Activated T-cell treated with anti-CD3 and anti-CD28 coated beads, Interleukin-2, amount 50 U/mL, for 72 hours (primary cell): Measurements from ENCODE around the gene CEP19. TPM values are rescaled to one million over a fixed set of nuclear protein-coding genes. Genes with fewer than 3 reads are reported as not detected.
"Not testable (repeated sequence)": the region's sequence is repeated elsewhere in the genome, so short reads cannot be mapped to it uniquely, and the experiment has no call there.

Experiments used
- ATAC-seq, 2 donors: fragments of 150-1000 bp; cut with Tn5 transposase; replicated peaks in 1 of 2; 2 replicates each; pipeline ENCODE4 v1.10.0; 2021; ENCODE audit warnings: moderate library complexity in 2 of 2, mild to moderate bottlenecking in 1 of 2
- DNase-seq, 2 donors: peaks; one replicate each; pipeline ENCODE4 v3.0.0; 2021 to 2022; ENCODE audit warnings: mixed read lengths in 1 of 2
- H3K27ac Mint-ChIP-seq: one replicate; pipeline ENCODE4 v1.8.0; 2022; ENCODE audit warnings: mild to moderate bottlenecking, moderate library complexity, mixed read lengths
- H3K27me3 Mint-ChIP-seq: one replicate; pipeline ENCODE4 v1.8.0; 2022; ENCODE audit warnings: low read depth, mixed read lengths
- H3K36me3 Mint-ChIP-seq, 2 donors: one replicate each; pipeline ENCODE4 v1.8.0; 2022; ENCODE audit warnings: mixed read lengths in 2 of 2, mild to moderate bottlenecking in 1 of 2; ENCODE audit not compliant: insufficient read depth in 2 of 2
- H3K4me1 Mint-ChIP-seq: one replicate; pipeline ENCODE4 v1.8.0; 2022; ENCODE audit warnings: low read depth, mixed read lengths
- H3K4me3 Mint-ChIP-seq, 2 donors: one replicate each; pipeline ENCODE4 v1.8.0; 2022; ENCODE audit warnings: mild to moderate bottlenecking in 2 of 2, mixed read lengths in 2 of 2, moderate library complexity in 2 of 2
- H3K9me3 Mint-ChIP-seq, 2 donors: one replicate each; pipeline ENCODE4 v1.8.0; 2022; ENCODE audit warnings: mixed read lengths in 2 of 2
- total RNA-seq, 2 donors: library from RNA; stranded (reverse); gene quantifications; one replicate each; pipeline ENCODE4 v1.2.3, GENCODE V29; 2022

Gene CEP19, protein sequence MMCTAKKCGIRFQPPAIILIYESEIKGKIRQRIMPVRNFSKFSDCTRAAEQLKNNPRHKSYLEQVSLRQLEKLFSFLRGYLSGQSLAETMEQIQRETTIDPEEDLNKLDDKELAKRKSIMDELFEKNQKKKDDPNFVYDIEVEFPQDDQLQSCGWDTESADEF
- total RNA-seq = 1 to 10 TPM; 5.3 to 5.9 TPM

DNA sequence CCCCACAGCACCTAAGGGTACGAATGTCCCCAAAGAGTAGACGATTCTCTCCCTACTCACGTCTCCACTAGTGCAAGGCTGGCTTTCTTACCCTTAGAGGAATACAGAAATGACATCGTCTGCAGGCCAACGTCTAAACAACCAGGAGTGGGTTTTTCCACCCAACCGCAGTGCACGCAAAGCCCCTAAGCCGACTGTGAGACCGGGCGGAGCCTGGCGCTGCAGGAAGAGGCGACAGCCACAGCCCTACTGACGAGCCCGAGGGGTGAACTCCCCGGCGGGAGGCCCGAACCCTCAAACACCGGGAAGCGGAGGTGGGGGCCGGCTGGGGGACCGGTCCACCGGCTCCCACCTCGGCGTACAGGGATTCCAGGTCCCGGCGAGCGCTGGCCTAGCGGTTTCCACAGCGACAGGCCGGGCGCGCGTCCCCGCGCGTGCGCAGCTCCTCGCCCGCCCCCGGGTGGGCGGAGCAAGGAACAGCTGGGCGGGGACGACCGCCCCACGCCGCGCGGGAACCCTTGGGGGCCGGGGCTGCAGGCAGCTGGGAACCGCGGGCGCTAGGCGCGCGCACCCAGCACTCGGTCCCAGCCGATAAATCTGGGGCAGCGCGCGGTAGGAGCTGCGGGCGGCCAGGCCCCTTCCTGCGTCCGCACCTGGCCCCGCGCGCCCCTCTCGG lies at the start of gene CEP19, which contains the start of gene PIGX:
TSS of gene CEP19 (minus strand) at position 413 of the 676 bp plus-strand sequence. CDS start 3,593 bp downstream, outside the sequence.
TSS of gene PIGX (plus strand) at position 540 of the 676 bp plus-strand sequence.
- DNase-seq (peak; percentile 93 to 96), ATAC-seq (peak; percentile 88 to 90)
- Mint-ChIP-seq H3K4me3 (peak within 1 kb of the TSS; percentile 95 to 98), H3K27ac (peak within 1 kb of the TSS; percentile 98), H3K36me3 (peaks cover 0 to 7% of the 10 kb centered on the region in 2 donors), H3K9me3 (no peaks in the 10 kb centered on the region), H3K27me3 (no peaks in the 10 kb centered on the region), H3K4me1 (peaks cover 40% of the 10 kb centered on the region)

DNA sequence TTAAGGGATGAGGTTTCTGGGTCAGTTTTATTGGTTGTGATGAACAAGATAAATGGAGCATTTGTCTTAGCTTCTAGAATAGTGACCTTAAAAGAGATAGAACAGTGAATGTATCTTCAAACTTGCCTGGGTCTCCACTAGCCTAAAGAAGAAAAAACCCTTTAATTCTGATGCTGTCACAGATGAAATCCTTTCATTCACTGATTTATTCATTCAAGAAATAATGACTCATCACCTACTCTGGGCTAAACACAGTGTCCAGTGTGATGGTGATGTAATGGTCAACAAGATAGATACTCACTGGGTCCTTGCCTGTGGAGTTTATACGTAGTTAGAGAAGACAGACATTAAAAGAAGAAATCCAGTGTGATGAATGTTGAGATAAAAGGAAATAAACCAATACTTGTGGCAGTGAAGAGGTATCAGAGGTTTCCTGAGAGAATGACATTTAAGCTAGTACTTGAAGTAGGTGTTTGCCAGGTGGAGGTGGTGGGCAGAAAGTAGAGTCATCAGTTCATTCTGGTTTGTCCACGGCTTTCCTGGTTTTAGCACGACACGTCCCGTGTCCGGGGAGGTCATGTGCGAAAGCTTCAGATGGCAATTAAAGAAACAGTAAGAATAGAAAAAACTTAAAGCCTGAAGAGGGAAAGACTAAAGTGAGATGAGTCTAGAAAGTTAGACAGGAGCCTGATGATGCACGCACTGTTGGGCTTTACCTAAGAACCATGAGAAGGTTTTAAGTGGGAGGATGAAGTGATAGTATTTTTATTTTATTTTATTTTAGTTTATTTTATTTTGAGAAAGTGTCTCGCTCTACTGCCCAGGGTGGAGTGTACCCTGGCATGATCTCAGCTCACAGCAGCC lies 46.1 kb upstream of the CEP19 start:
- DNase-seq = peak in 1 of 2 donors; percentile 15
- peaks cover 65% of the 10 kb centered on the region for H3K4me1 Mint-ChIP-seq
- H3K9me3 Mint-ChIP-seq = peaks cover 6 to 7% of the 10 kb centered on the region in 2 donors
- no peaks in the 10 kb centered on the region for H3K27me3 Mint-ChIP-seq
- peaks cover 21 to 45% of the 10 kb centered on the region in 2 donors for H3K36me3 Mint-ChIP-seq
- peak overlapping the region; percentile 23 to 57 for H3K4me3 Mint-ChIP-seq
- peak; percentile 36 to 45 for ATAC-seq
- peak overlapping the region; percentile 83 for H3K27ac Mint-ChIP-seq

DNA sequence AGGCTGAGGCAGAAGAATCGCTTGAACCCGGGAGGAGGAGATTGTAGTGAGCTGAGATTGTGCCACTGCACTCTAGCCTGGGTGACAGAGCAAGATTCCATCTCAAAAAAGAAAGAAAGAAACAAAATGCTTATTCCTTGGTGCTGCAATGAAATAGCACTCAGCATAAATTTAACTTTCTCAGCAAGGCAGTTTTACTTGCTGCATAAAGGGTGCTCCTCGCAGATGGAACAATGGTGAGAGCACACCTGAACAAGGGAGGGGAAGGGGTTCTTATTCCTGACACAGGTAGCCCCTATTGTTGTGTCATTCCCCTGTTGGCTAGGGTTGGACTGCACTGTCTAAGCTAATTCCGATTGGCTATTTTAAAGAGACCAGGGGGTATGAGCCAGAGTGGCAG lies 44.7 kb upstream of the CEP19 start:
- ATAC-seq = no peak
- Mint-ChIP-seq H3K4me1 (peaks cover 65% of the 10 kb centered on the region), H3K4me3 (peak overlapping the region in 1 of 2 donors; percentile 36), H3K27ac (peak overlapping the region; percentile 2), H3K27me3 (no peaks in the 10 kb centered on the region), H3K9me3 (peaks cover 6 to 7% of the 10 kb centered on the region in 2 donors), H3K36me3 (peaks cover 21 to 49% of the 10 kb centered on the region in 2 donors)
- no peak for DNase-seq

DNA sequence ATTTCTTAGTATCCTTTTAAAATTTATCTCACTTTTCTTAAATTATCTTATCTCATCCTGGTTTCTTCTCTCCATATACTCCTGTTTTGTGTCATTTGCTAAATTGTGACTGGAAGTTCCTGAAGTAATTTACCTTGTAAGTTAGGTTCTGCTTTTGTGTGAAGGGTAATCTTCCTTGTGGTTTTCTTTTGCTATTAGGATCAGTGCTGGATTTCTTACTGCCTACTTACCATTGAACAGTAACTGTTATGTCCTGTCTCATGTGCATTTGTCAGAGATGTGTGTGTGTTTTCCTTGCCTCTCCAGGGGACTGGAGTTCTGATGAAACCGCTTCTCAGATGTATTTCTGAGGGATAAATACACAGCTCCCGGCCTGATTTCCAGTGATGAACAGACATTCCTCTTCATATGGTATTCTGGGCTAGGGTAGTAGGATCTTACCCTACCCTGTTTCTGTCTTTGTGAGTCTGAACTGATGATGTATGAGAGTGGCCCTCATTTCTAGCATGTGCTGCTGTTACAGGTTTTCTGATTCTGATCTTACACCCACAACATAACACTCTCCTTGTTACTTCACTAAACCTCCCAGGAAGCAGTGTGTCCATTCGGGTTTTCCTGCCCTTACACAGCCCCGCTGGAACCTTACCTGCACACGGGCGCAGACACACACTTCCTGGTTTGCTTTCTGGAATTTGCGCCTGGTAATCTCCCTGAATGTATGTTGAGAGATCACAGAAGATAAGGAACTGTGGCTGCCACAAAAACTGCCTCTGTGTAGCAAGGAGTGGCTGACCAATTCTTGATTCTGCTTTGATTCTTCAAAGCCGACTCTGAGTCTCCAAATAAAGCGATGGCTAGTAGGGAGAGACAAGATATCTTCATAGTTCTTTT lies 42.3 kb upstream of the CEP19 start:
- Mint-ChIP-seq H3K4me1 (peaks cover 66% of the 10 kb centered on the region), H3K27me3 (no peaks in the 10 kb centered on the region), H3K27ac (peak overlapping the region; percentile 79), H3K36me3 (peaks cover 21 to 52% of the 10 kb centered on the region in 2 donors), H3K9me3 (peaks cover 4 to 6% of the 10 kb centered on the region in 2 donors), H3K4me3 (peak overlapping the region in 1 of 2 donors; percentile 5)
- ATAC-seq (no peak), DNase-seq (no peak)

DNA sequence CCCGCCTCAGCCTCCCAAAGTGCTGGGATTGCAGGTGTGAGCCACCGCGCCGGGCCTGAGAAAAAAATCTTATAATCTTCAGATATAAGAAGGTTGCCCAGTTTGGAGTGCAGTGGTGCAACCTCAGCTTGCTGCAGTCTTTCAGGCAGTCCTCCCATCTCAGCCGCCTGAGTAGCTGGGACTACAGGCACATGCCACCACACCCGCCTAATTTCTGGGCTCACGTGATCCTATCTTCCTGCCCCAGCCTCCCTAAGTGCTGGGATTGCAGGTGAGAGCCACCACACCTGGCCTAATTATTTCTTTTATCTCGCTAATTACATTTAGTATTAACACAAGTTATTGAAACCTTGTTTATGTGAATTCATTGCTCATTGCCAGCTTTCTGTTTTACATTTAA lies 41.2 kb upstream of the CEP19 start:
- no peak for DNase-seq
- ATAC-seq = no peak
- Mint-ChIP-seq H3K27me3 (no peaks in the 10 kb centered on the region), H3K4me3 (no peak overlapping the region), H3K4me1 (peaks cover 70% of the 10 kb centered on the region), H3K9me3 (peaks cover 4 to 6% of the 10 kb centered on the region in 2 donors), H3K36me3 (peaks cover 24 to 62% of the 10 kb centered on the region in 2 donors), H3K27ac (peak overlapping the region; percentile 31)

DNA sequence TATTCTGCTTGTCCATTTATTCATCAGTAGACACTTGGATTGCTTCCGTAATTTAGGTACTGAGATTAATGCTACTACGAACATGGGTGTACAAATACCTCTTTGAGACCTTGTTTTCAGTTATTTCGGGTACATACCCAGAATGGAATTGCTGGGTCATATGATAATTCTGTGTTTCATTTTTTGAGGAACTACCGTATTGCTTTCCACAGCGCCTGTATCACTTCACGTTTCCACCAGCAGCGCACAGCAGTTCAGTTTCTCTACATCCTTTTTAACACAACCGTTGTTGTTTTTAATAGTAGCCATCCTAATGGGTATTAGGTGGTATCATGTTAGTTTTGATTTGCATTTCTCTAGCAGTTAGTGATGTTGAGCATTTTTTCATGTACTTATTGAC lies 37.1 kb upstream of the CEP19 start:
- DNase-seq (no peak), ATAC-seq (no peak)
- H3K9me3 Mint-ChIP-seq = peaks cover 0 to 1% of the 10 kb centered on the region in 2 donors
- H3K4me1 Mint-ChIP-seq = peaks cover 67% of the 10 kb centered on the region
- no peak overlapping the region for H3K27ac Mint-ChIP-seq
- no peak overlapping the region for H3K4me3 Mint-ChIP-seq
- peaks cover 10 to 40% of the 10 kb centered on the region in 2 donors for H3K36me3 Mint-ChIP-seq
- no peaks in the 10 kb centered on the region for H3K27me3 Mint-ChIP-seq

DNA sequence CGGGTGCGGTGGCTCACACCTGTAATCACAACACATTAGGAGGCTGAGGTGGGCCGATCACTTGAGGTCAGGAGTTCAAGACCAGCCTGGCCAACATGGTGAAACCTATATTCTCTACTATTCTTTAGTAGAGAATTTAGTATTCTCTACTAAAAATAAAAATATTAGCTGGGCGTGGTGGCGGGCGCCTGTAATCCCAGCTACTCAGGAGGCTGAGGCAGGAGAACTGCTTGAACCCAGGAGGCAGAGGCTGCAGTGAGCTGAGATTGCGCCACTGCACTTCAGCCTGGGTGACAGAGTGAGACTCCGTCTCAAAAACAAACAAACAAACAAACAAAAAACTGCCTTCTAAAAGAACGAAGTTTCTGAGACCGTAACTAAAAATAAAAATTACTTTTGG lies 31.5 kb upstream of the CEP19 start:
- not testable (repeated sequence) for DNase-seq, H3K27ac Mint-ChIP-seq, H3K9me3 Mint-ChIP-seq, H3K27me3 Mint-ChIP-seq, H3K4me3 Mint-ChIP-seq, ATAC-seq
- H3K36me3 Mint-ChIP-seq = peaks cover 11 to 26% of the 10 kb centered on the region in 2 donors
- H3K4me1 Mint-ChIP-seq = peaks cover 77% of the 10 kb centered on the region

DNA sequence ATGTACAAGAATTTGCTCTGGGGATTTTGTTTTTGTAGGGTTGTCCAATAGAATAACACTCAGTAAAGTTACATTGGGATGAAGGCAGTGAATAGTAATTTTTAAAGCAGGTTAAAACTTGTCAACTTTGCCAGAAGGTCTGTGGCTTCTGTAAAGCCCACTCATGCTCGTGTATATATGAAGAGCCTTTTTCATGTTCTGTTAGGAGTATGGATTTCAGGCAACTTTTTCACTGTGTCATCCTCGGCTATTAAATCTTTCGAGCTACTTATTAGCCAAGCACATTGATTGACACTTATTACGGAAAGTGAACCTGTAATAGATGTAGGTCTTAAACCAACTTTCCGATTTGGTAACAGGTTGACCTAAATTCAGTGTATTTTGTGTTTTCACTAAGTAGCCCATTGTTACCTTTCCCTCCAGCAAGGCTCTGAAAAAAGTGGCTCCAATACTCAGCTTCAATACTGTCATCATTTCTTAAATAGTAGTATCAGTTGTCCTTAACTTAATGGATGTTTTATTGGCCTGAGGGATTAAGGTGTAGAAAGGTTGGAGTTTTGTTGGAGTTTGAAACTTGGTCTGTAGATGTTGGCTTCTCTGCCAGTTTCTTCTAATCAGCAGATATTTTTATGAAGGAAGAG lies 29.3 kb upstream of the CEP19 start:
- Mint-ChIP-seq H3K4me1 (peaks cover 57% of the 10 kb centered on the region), H3K27ac (peak overlapping the region; percentile 96), H3K36me3 (peaks cover 10 to 18% of the 10 kb centered on the region in 2 donors), H3K9me3 (no peaks in the 10 kb centered on the region), H3K4me3 (peak overlapping the region; percentile 94 to 100), H3K27me3 (no peaks in the 10 kb centered on the region)
- ATAC-seq (no peak), DNase-seq (no peak)

DNA sequence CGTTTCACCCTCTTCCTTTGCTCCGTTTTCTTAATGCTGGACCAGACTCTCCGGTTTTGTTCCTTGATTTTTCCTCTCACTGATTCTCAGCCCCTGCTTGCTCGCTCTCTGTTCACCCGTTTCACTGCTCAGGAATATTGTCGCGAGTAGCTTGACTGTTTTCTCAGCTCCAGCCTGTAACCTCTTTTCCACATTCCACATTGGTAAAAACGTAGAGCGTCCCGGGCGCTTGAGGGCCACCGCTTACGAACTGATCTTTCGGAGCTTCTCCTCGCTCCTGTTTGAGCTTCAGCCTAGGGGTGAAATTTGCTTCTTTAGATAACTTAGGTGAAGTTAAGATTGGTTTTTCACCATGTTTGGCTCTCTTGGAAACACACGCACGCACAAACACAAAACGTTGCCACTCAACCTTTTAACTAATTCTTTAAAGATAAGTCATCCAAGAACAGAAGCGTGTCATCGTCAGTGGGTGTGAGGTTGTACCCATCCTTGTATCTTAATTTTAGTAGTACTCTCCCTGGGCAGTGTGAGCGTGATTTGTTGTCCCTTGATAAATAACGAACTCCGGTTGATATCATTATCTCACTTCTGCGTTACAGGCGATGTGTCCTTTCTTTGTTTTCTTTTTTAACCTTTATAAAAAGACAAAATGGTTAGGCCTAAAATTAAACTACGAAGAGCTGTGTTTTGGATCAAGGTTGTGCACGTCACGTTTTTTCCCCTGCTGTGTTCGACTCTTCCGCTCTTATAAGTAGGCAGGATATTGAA lies 28.6 kb upstream of the CEP19 start:
- Mint-ChIP-seq H3K4me3 (peak overlapping the region; percentile 94 to 100), H3K27ac (peak overlapping the region; percentile 96), H3K4me1 (peaks cover 51% of the 10 kb centered on the region), H3K27me3 (no peaks in the 10 kb centered on the region), H3K9me3 (no peaks in the 10 kb centered on the region), H3K36me3 (peaks cover 10 to 16% of the 10 kb centered on the region in 2 donors)
- DNase-seq (peak; percentile 51 to 57), ATAC-seq (peak; percentile 50 to 62)

DNA sequence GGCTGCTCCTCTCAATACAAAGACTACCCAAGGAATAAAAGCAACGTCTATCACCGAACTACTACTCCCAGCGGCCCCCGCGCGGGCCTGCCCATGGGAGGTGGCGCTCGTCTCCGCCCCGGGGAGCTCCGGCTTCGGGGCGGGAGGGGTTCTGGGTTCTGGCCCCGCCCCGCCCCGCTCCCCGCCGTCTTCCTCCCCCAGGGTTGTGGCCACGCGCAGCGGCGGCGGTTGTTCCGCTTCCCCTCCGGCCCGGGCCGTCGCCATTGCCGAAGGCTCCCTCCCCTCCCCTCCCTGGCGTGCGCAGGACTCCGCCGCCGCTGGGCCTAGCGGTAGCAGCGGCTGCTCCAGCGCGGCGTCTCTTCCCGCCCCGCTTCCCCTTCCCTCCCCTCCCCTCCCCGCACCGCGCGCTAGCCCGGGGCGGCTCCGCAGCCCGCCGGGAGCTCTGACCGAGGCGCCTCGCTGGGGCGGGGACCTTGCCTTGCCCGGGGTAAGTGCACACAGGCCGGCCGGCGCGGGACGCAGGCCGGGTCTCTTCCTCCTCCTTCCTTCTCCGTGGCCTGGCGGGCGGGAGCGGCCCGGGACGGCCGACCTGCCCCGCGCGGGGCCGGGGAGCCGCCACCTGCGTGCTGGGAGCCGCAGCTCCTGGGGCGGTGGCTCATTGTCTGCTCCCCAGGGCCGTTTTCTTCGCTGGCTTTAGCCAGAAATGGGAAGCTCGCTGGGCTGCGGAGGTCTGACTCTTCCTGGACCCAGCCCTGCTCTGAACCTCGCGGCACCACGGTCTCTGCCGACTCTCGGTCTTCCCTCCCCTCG lies 27.8 kb upstream of the CEP19 start, which contains the start of gene PAK2:
TSS of gene PAK2 (plus strand) at position 187 of the 810 bp plus-strand sequence. CDS start 42,790 bp downstream, outside the sequence.
- ATAC-seq (peak; percentile 91 to 93), DNase-seq (peak; percentile 91 to 93)
- peaks cover 45% of the 10 kb centered on the region for H3K4me1 Mint-ChIP-seq
- H3K4me3 Mint-ChIP-seq = peak within 1 kb of the TSS; percentile 94 to 100
- no peaks in the 10 kb centered on the region for H3K9me3 Mint-ChIP-seq
- peak within 1 kb of the TSS; percentile 96 for H3K27ac Mint-ChIP-seq
- H3K27me3 Mint-ChIP-seq = no peaks in the 10 kb centered on the region
- H3K36me3 Mint-ChIP-seq = peaks cover 12 to 20% of the 10 kb centered on the region in 2 donors
